CD14-positive monocyte (primary cell): ENCODE data around the gene WDCP. TPM values are rescaled to one million over a fixed set of nuclear protein-coding genes. Genes with fewer than 3 reads are reported as not detected.

Experiments
- DNase-seq, 3 donors: peaks; one replicate each; pipeline ENCODE4 v3.0.0-alpha.2; 2011 to 2022
- H2AFZ ChIP-seq: 2 replicates; pipeline ENCODE4 v1.6.0; 2012; ENCODE audit warnings: mild to moderate bottlenecking, low read depth, low read length, inconsistent platforms; ENCODE audit not compliant: insufficient read depth, poor library complexity, severe bottlenecking
- H3K27ac ChIP-seq, 2 donors: 1 replicate in 1 of 2; 2 replicates in 1 of 2; pipeline ENCODE4 v1.5.1; 2012 to 2013; ENCODE audit warnings: low read length in 2 of 2, control low read depth in 1 of 2, inconsistent platforms in 1 of 2, low read depth in 1 of 2, mild to moderate bottlenecking in 1 of 2
- H3K27me3 ChIP-seq, 2 donors: one replicate each; pipeline versions ENCODE4 v1.6.0 to v1.6.1; 2011 to 2013; ENCODE audit warnings: low read length in 2 of 2; ENCODE audit not compliant: control insufficient read depth in 2 of 2, insufficient read depth in 2 of 2
- H3K36me3 ChIP-seq, 2 donors: replicated peaks in 1 of 2; 1 replicate in 1 of 2; 2 replicates in 1 of 2; pipeline versions ENCODE4 v1.5.1 to v1.6.1; 2012 to 2013; ENCODE audit warnings: low read length in 2 of 2, control low read depth in 1 of 2, inconsistent platforms in 1 of 2, mild to moderate bottlenecking in 1 of 2; ENCODE audit not compliant: insufficient read depth in 2 of 2, control insufficient read depth in 1 of 2
- H3K4me1 ChIP-seq, 2 donors: 1 replicate in 1 of 2; 2 replicates in 1 of 2; pipeline versions ENCODE4 v1.5.1 to v1.6.1; 2012 to 2013; ENCODE audit warnings: low read length in 2 of 2, control low read depth in 1 of 2, inconsistent platforms in 1 of 2, mild to moderate bottlenecking in 1 of 2, moderate library complexity in 1 of 2; ENCODE audit not compliant: insufficient read depth in 2 of 2, control insufficient read depth in 1 of 2
- H3K4me2 ChIP-seq: replicated peaks from 2 replicates; pipeline ENCODE3; 2012; ENCODE audit warnings: low read length, moderate library complexity, mild to moderate bottlenecking; ENCODE audit not compliant: poor library complexity, severe bottlenecking; ENCODE audit errors: extremely low read depth
- H3K4me3 ChIP-seq, 3 experiments: fragments of 200-600 bp in 1 of 3; sonication (generic) in 1 of 3; replicated peaks in 1 of 3; 1 replicate in 2 of 3; 2 replicates in 1 of 3; pipeline ENCODE4 v1.5.1; 2011 to 2013; ENCODE audit warnings: low read length in 3 of 3, mild to moderate bottlenecking in 3 of 3, control low read depth in 2 of 3, low read depth in 2 of 3, inconsistent platforms in 1 of 3, moderate library complexity in 1 of 3
- H3K79me2 ChIP-seq: 2 replicates; pipeline ENCODE4 v1.6.0; 2012; ENCODE audit warnings: mild to moderate bottlenecking, control low read depth, inconsistent platforms, low read length, moderate library complexity; ENCODE audit not compliant: insufficient read depth
- H3K9ac ChIP-seq: 2 replicates; pipeline ENCODE4 v1.6.0; 2017; ENCODE audit warnings: low read length, mild to moderate bottlenecking; ENCODE audit not compliant: insufficient read depth, poor library complexity, severe bottlenecking
- H3K9me3 ChIP-seq, 2 donors: replicated peaks in 1 of 2; 1 replicate in 1 of 2; 2 replicates in 1 of 2; pipeline versions ENCODE4 v1.5.1 to v1.6.1; 2012 to 2013; ENCODE audit warnings: low read length in 2 of 2, control low read depth in 1 of 2; ENCODE audit not compliant: control insufficient read depth in 1 of 2, insufficient read depth in 1 of 2
- H4K20me1 ChIP-seq: 2 replicates; pipeline ENCODE4 v1.6.0; 2012; ENCODE audit warnings: mild to moderate bottlenecking, low read length, control low read depth, moderate library complexity; ENCODE audit not compliant: insufficient read depth
- H3K27ac Mint-ChIP-seq, 7 donors: one replicate each; pipeline ENCODE4 v1.8.0; 2020; ENCODE audit warnings: mild to moderate bottlenecking in 7 of 7, mixed read lengths in 7 of 7, moderate library complexity in 6 of 7, inconsistent platforms in 2 of 7
- H3K27me3 Mint-ChIP-seq, 3 donors: one replicate each; pipeline ENCODE4 v1.8.0; 2021 to 2022; ENCODE audit warnings: low read depth in 3 of 3, mild to moderate bottlenecking in 3 of 3, mixed read lengths in 3 of 3, moderate library complexity in 3 of 3, inconsistent platforms in 1 of 3
- H3K36me3 Mint-ChIP-seq, 2 donors: one replicate each; pipeline ENCODE4 v1.8.0; 2020; ENCODE audit warnings: mixed read lengths in 2 of 2, inconsistent platforms in 1 of 2, mild to moderate bottlenecking in 1 of 2
- H3K4me1 Mint-ChIP-seq: one replicate; pipeline ENCODE4 v1.8.0; 2020; ENCODE audit warnings: mild to moderate bottlenecking, mixed read lengths
- H3K4me3 Mint-ChIP-seq, 2 donors: one replicate each; pipeline ENCODE4 v1.8.0; 2020; ENCODE audit warnings: mild to moderate bottlenecking in 2 of 2, mixed read lengths in 2 of 2, moderate library complexity in 1 of 2
- H3K9me3 Mint-ChIP-seq, 7 donors: one replicate each; pipeline ENCODE4 v1.8.0; 2020 to 2022; ENCODE audit warnings: mixed read lengths in 7 of 7, mild to moderate bottlenecking in 6 of 7, moderate library complexity in 6 of 7, inconsistent platforms in 2 of 7
- WGBS: methylation state at CpG from one replicate; pipeline ENCODE4 v1.1.5; 2013; ENCODE audit warnings: missing lambda C conversion rate; ENCODE audit not compliant: insufficient coverage; 5-methylcytosine and 5-hydroxymethylcytosine counted together
- intact Hi-C, 2 donors: fragments of 100-400 bp; cut with micrococcal nuclease; formaldehyde crosslinking; loops; one replicate each; pipeline versions ENCODE4 v1.15.0 to v1.15.1; 2023
- polyA plus RNA-seq, 3 donors: library from polyadenylated mRNA; depleted of rRNA in 1 of 3; unstranded in 2 of 3; stranded (reverse) in 1 of 3; fragments of 300-500 nt in 2 of 3; fragments of >200 nt in 1 of 3; fragmentation: Illumina TruSeq in 2 of 3; gene quantifications; 1 replicate in 2 of 3; 2 replicates in 1 of 3; pipeline ENCODE4 v1.2.3, GENCODE V29; 2012 to 2021
- TF ChIP-seq, protein P1 (sequence below): fragments of 200-600 bp; IDR thresholded peaks from one replicate; pipeline ENCODE4 v1.8.0; 2022; ENCODE audit warnings: antibody characterized with exemption, mild to moderate bottlenecking

The WDCP gene
- polyA plus RNA-seq, 3 donors = 0.43 to 1.3 (median 0.69) TPM

DNA sequence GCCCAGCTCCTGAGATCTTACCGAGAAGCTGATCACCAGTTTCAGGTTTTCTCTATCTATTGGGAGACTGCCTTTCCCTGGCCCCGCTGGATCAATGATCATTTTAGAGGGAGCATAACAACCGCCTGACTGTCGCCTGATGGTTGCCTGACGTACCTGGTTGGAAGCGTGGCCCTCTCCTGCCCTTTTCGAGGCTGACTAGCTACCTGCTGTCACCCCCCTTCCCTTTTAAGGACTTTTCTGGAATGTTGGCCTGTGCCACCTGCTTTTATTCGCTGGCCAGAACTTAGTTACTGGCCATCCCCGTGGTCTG lies 37.9 kb downstream of the WDCP start:
- Mint-ChIP-seq H3K27me3 (peaks cover 37 to 52% (median 51%) of the 10 kb centered on the region in 3 donors), H3K4me1 (peaks cover 11% of the 10 kb centered on the region), H3K9me3 (peaks cover 0 to 17% (median 2%) of the 10 kb centered on the region in 7 donors), H3K4me3 (peak overlapping the region in 1 of 2 donors; percentile 77), H3K27ac (no peak overlapping the region), H3K36me3 (peaks cover 0 to 8% of the 10 kb centered on the region in 2 donors)
- Histone ChIP-seq H4K20me1 (no peaks in the 10 kb centered on the region), H3K4me1 (peaks cover 9 to 14% of the 10 kb centered on the region in 2 donors), H3K27ac (no peak overlapping the region), H3K4me3 (no peak overlapping the region), H3K36me3 (no peaks in the 10 kb centered on the region), H2AFZ (no peak overlapping the region), H3K9ac (no peak overlapping the region), H3K27me3 (peaks cover 26 to 40% of the 10 kb centered on the region in 2 donors), H3K4me2 (peak overlapping the region; percentile 65), H3K9me3 (peaks cover 0 to 11% of the 10 kb centered on the region in 2 donors), H3K79me2 (no peaks in the 10 kb centered on the region)
- intact Hi-C loops = no loop called here
- 82% methylated on average over 9 of the region's 9 CpGs for WGBS
- no peak for DNase-seq
- TF ChIP-seq, protein P1, sequence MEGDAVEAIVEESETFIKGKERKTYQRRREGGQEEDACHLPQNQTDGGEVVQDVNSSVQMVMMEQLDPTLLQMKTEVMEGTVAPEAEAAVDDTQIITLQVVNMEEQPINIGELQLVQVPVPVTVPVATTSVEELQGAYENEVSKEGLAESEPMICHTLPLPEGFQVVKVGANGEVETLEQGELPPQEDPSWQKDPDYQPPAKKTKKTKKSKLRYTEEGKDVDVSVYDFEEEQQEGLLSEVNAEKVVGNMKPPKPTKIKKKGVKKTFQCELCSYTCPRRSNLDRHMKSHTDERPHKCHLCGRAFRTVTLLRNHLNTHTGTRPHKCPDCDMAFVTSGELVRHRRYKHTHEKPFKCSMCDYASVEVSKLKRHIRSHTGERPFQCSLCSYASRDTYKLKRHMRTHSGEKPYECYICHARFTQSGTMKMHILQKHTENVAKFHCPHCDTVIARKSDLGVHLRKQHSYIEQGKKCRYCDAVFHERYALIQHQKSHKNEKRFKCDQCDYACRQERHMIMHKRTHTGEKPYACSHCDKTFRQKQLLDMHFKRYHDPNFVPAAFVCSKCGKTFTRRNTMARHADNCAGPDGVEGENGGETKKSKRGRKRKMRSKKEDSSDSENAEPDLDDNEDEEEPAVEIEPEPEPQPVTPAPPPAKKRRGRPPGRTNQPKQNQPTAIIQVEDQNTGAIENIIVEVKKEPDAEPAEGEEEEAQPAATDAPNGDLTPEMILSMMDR = no peak

DNA sequence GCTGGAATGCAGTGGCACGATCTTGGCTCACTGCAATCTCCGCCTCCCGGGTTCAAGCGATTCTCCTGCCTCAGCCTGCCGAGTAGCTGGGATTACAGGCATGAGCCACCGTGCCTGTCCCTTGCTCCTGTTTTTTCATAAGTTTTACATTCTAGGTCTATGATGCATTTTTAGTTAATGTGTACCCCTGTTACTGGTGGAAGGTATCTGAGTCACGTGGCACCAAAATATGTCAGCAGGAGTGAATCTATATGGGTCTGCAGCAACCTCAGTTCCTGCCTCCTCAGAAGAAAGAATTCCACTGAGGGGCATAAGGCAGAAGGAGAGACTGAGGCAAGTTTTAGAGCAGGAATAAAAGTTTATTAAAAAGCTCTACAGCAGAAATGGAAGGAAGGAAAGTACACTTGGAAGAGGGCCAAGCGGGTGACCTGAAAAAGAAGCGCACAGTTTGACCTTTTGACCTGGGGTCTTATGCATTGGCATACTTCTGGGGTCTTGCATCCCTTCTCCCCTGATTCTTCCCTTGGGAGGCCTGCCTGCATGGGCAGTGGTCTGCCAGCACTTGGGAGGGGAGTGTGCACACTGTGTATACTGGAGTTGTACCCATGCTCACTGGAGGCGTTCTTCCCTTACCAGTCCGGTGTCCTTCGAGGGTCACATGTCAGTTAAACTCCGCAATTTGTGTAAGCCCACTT lies 38.4 kb downstream of the WDCP start:
- H3K4me3 Mint-ChIP-seq = peak overlapping the region in 1 of 2 donors; percentile 77
- Histone ChIP-seq H3K9me3 (peaks cover 0 to 11% of the 10 kb centered on the region in 2 donors), H3K4me2 (no peak overlapping the region), H3K9ac (no peak overlapping the region), H3K4me3 (no peak overlapping the region), H3K79me2 (no peaks in the 10 kb centered on the region), H3K36me3 (no peaks in the 10 kb centered on the region), H3K27ac (no peak overlapping the region), H4K20me1 (no peaks in the 10 kb centered on the region), H3K27me3 (peaks cover 26 to 40% of the 10 kb centered on the region in 2 donors), H3K4me1 (peaks cover 9 to 14% of the 10 kb centered on the region in 2 donors), H2AFZ (no peak overlapping the region)
- no peak for DNase-seq
- peaks cover 0 to 17% (median 2%) of the 10 kb centered on the region in 7 donors for H3K9me3 Mint-ChIP-seq
- intact Hi-C loops = no loop called here
- H3K4me1 Mint-ChIP-seq = peaks cover 11% of the 10 kb centered on the region
- peaks cover 37 to 52% (median 51%) of the 10 kb centered on the region in 3 donors for H3K27me3 Mint-ChIP-seq
- WGBS = 87% methylated on average over 11 of the region's 13 CpGs
- H3K36me3 Mint-ChIP-seq = peaks cover 0 to 8% of the 10 kb centered on the region in 2 donors
- TF ChIP-seq, protein P1 = no peak
- no peak overlapping the region for H3K27ac Mint-ChIP-seq
